K562 (cell line): ENCODE data around the gene SCYL1. TPM values are rescaled to one million over a fixed set of nuclear protein-coding genes. Genes with fewer than 3 reads are reported as not detected.

Experiments used
- ARID1B ChIP-seq: fragments of 450-650 bp; IDR thresholded peaks from 2 replicates; pipeline ENCODE4 v1.6.1; 2016; ENCODE audit warnings: antibody characterized with exemption, mild to moderate bottlenecking, inconsistent platforms
- C11orf30 ChIP-seq: fragments of 450-650 bp; IDR thresholded peaks from 2 replicates; pipeline ENCODE4 v1.6.1; 2016; ENCODE audit warnings: low read depth, mild to moderate bottlenecking
- ELF4 ChIP-seq: fragments of 450-650 bp; formaldehyde crosslinking; IDR thresholded peaks from 2 replicates; pipeline ENCODE4 v1.4.0; 2022; ENCODE audit warnings: missing genetic modification characterization
- ERF ChIP-seq: fragments of 450-650 bp; formaldehyde crosslinking; IDR thresholded peaks from 2 replicates; pipeline ENCODE4 v1.4.0; 2020; ENCODE audit warnings: mild to moderate bottlenecking, mixed read lengths
- HOXB6 ChIP-seq: fragments of 250-450 bp; sonication (Bioruptor Pico); IDR thresholded peaks from 2 replicates; pipeline ENCODE4 v1.5.1; 2022; ENCODE audit warnings: mild to moderate bottlenecking, borderline replicate concordance
- NCOA6 ChIP-seq: fragments of 450-650 bp; IDR thresholded peaks from 2 replicates; pipeline ENCODE4 v1.6.1; 2017; ENCODE audit warnings: mild to moderate bottlenecking
- PHTF2 ChIP-seq: fragments of 250-450 bp; sonication (Bioruptor Pico); IDR thresholded peaks from 2 replicates; pipeline ENCODE4 v1.5.0; 2021; ENCODE audit warnings: mild to moderate bottlenecking
- POLR2AphosphoS2 ChIP-seq: IDR thresholded peaks from 2 replicates; pipeline ENCODE4 v1.6.1; 2012; ENCODE audit warnings: low read length, improper control_type of control experiment
- PTBP1 ChIP-seq: fragments of 200-400 bp; formaldehyde crosslinking; IDR thresholded peaks from 2 replicates; pipeline ENCODE4 v1.6.1; 2017; ENCODE audit warnings: low read depth, low read length
- RAD21 ChIP-seq, 2 experiments: fragments of 250-450 bp in 1 of 2; fragments of 450-650 bp in 1 of 2; sonication (Bioruptor Pico) in 1 of 2; formaldehyde crosslinking in 1 of 2; IDR thresholded peaks in 1 of 2; conservative IDR thresholded peaks in 1 of 2; 2 replicates each; pipeline versions ENCODE4 v1.4.0 to v1.8.0; 2020 to 2022; ENCODE audit warnings: mild to moderate bottlenecking in 2 of 2, moderate library complexity in 1 of 2
- RCOR1 ChIP-seq, 2 experiments: IDR thresholded peaks; 2 replicates each; pipeline ENCODE4 v1.6.1; 2012; ENCODE audit warnings: low read depth in 2 of 2, low read length in 2 of 2, borderline replicate concordance in 1 of 2, improper control_type of control experiment in 1 of 2
- RHOXF2B ChIP-seq: fragments of 250-450 bp; sonication (Bioruptor Pico); conservative IDR thresholded peaks from 2 replicates; pipeline ENCODE4 v1.5.1; 2021
- TGIF2 ChIP-seq: sonication (generic); formaldehyde crosslinking; IDR thresholded peaks from 2 replicates; pipeline ENCODE4 v1.8.1; 2022; ENCODE audit warnings: mild to moderate bottlenecking, missing genetic modification reagents, moderate library complexity
- THRAP3 ChIP-seq: fragments of 450-650 bp; IDR thresholded peaks from 2 replicates; pipeline ENCODE4 v1.6.1; 2016; ENCODE audit warnings: mild to moderate bottlenecking, inconsistent platforms, borderline replicate concordance
- polyA plus RNA-seq, 8 experiments: library from polyadenylated mRNA; depleted of rRNA in 4 of 8; stranded (reverse) in 5 of 8; unstranded in 3 of 8; fragments of >200 nt; fragmentation: Nextera tagmentation in 2 of 8; fragmentation: Illumina TruSeq in 1 of 8; extraction: Ambion mirVana in 2 of 8; extraction: Trizol in 1 of 8; gene quantifications; 2 replicates each; pipeline versions ENCODE4 v1.2.1 to v1.2.3, GENCODE V29; 2011 to 2014; ENCODE audit warnings: inconsistent platforms in 1 of 8, missing spikeins in 1 of 8
- total RNA-seq, 7 experiments: library from RNA; depleted of rRNA in 6 of 7; stranded (reverse); fragments of >200 nt in 6 of 7; fragmentation: Illumina TruSeq in 2 of 7; extraction: Trizol in 2 of 7; gene quantifications; 2 replicates each; pipeline versions ENCODE4 v1.2.1 to v1.2.3, GENCODE V29; 2011 to 2021; ENCODE audit warnings: low replicate concordance in 1 of 7
- TF ChIP-seq, protein P1 (sequence below): fragments of 250-450 bp; sonication (Bioruptor Pico); IDR thresholded peaks from 2 replicates; pipeline ENCODE4 v1.5.0; 2022; ENCODE audit warnings: mild to moderate bottlenecking
- TF ChIP-seq, protein P2 (sequence below), 2 experiments: fragments of 250-450 bp in 1 of 2; fragments of 450-650 bp in 1 of 2; sonication (Bioruptor Pico) in 1 of 2; IDR thresholded peaks; 2 replicates each; pipeline versions ENCODE4 v1.6.1 to v1.8.0; 2016 to 2021; ENCODE audit warnings: mild to moderate bottlenecking in 2 of 2, moderate library complexity in 2 of 2, missing compliant biosample characterization in 1 of 2, missing genetic modification characterization in 1 of 2
- TF ChIP-seq, protein P3 (sequence below): fragments of 250-450 bp; sonication (Bioruptor Pico); IDR thresholded peaks from 2 replicates; pipeline ENCODE4 v1.9.0; 2021; ENCODE audit warnings: mild to moderate bottlenecking
- TF ChIP-seq, protein P4 (sequence below): fragments of 250-450 bp; sonication (Bioruptor Pico); IDR thresholded peaks from 2 replicates; pipeline ENCODE4 v1.8.0; 2021; ENCODE audit warnings: mild to moderate bottlenecking, moderate library complexity

SCYL1 gene
- total and polyA plus RNA-seq, 9 of the 15 experiments (the other 6 are each of a cell fraction or from before 2014, with no cell fraction given): 1.9 to 145 (median 57.6) TPM

DNA sequence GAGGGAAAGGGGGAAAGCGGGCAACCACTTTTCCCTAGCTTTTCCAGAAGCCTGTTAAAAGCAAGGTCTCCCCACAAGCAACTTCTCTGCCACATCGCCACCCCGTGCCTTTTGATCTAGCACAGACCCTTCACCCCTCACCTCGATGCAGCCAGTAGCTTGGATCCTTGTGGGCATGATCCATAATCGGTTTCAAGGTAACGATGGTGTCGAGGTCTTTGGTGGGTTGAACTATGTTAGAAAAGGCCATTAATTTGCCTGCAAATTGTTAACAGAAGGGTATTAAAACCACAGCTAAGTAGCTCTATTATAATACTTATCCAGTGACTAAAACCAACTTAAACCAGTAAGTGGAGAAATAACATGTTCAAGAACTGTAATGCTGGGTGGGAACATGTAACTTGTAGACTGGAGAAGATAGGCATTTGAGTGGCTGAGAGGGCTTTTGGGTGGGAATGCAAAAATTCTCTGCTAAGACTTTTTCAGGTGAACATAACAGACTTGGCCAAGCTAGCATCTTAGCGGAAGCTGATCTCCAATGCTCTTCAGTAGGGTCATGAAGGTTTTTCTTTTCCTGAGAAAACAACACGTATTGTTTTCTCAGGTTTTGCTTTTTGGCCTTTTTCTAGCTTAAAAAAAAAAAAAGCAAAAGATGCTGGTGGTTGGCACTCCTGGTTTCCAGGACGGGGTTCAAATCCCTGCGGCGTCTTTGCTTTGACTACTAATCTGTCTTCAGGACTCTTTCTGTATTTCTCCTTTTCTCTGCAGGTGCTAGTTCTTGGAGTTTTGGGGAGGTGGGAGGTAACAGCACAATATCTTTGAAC, 19.2 kb upstream of the SCYL1 start (continued):
- TF ChIP-seq THRAP3 (peak; percentile 18; the same call in 1 of the 2 replicates), PHTF2 (CRISPR knock-in tag) (peak; percentile 74; the same call in 1 of the 2 replicates), C11orf30 (no peak), RCOR1 (IDR thresholded peaks at IDR 0.05; ENCODE audit: borderline replicate concordance in 1 of 2, low read depth in 2 of 2, low read length in 2 of 2) (no peak), ERF (peak; percentile 65; the same call in 1 of the 2 replicates), POLR2AphosphoS2 (peak; percentile 45), HOXB6 (CRISPR knock-in tag) (peak; percentile 34; the same call in 1 of the 2 replicates), RAD21 (CRISPR knock-in tag; conservative IDR thresholded peaks at IDR 0.05 in 1 of 2, IDR thresholded peaks at IDR 0.05 in 1 of 2) (peak in 1 of 2 experiments; percentile 15; a peak in 1 of 4 replicates), NCOA6 (peak; percentile 45; the same call in 1 of the 2 replicates), PTBP1 (0 out of 2 replicates have a peak, but pooled peaks have one; percentile 67), ARID1B (0 out of 2 replicates have a peak, but pooled peaks have one; percentile 10), TGIF2 (0 out of 2 replicates have a peak, but pooled peaks have one; percentile 68), RHOXF2B (CRISPR knock-in tag) (0 out of 2 replicates have a peak, but pooled peaks have one; percentile 9), ELF4 (CRISPR knock-in tag) (peak; percentile 89)
- TF ChIP-seq, protein P1, sequence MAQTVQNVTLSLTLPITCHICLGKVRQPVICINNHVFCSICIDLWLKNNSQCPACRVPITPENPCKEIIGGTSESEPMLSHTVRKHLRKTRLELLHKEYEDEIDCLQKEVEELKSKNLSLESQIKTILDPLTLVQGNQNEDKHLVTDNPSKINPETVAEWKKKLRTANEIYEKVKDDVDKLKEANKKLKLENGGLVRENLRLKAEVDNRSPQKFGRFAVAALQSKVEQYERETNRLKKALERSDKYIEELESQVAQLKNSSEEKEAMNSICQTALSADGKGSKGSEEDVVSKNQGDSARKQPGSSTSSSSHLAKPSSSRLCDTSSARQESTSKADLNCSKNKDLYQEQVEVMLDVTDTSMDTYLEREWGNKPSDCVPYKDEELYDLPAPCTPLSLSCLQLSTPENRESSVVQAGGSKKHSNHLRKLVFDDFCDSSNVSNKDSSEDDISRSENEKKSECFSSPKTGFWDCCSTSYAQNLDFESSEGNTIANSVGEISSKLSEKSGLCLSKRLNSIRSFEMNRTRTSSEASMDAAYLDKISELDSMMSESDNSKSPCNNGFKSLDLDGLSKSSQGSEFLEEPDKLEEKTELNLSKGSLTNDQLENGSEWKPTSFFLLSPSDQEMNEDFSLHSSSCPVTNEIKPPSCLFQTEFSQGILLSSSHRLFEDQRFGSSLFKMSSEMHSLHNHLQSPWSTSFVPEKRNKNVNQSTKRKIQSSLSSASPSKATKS (CRISPR knock-in tag): peak; percentile 75
- TF ChIP-seq, protein P2, sequence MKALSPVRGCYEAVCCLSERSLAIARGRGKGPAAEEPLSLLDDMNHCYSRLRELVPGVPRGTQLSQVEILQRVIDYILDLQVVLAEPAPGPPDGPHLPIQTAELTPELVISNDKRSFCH (CRISPR knock-in tag; IDR thresholded peaks at IDR 0.05): no peak
- TF ChIP-seq, protein P2 (tag; IDR thresholded peaks at IDR 0.05): no peak
- TF ChIP-seq, protein P3, sequence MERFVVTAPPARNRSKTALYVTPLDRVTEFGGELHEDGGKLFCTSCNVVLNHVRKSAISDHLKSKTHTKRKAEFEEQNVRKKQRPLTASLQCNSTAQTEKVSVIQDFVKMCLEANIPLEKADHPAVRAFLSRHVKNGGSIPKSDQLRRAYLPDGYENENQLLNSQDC (CRISPR knock-in tag): peak; percentile 93
- TF ChIP-seq, protein P4, sequence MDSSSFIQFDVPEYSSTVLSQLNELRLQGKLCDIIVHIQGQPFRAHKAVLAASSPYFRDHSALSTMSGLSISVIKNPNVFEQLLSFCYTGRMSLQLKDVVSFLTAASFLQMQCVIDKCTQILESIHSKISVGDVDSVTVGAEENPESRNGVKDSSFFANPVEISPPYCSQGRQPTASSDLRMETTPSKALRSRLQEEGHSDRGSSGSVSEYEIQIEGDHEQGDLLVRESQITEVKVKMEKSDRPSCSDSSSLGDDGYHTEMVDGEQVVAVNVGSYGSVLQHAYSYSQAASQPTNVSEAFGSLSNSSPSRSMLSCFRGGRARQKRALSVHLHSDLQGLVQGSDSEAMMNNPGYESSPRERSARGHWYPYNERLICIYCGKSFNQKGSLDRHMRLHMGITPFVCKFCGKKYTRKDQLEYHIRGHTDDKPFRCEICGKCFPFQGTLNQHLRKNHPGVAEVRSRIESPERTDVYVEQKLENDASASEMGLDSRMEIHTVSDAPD (CRISPR knock-in tag): 0 out of 2 replicates have a peak, but pooled peaks have one; percentile 25
